Bladder microvascular endothelial cell (primary cell): ENCODE measurements around the gene FAM227A. TPM values are rescaled to one million over a fixed set of nuclear protein-coding genes. Genes with fewer than 3 reads are reported as not detected.

ENCODE experiments used
- total RNA-seq: library from RNA; depleted of rRNA; stranded (reverse); fragments of >200 nt; gene quantifications from 2 replicates; pipeline ENCODE4 v1.2.3, GENCODE V29; 2014

FAM227A gene
- 0.16 and 0.69 TPM in 2 replicates for total RNA-seq

DNA sequence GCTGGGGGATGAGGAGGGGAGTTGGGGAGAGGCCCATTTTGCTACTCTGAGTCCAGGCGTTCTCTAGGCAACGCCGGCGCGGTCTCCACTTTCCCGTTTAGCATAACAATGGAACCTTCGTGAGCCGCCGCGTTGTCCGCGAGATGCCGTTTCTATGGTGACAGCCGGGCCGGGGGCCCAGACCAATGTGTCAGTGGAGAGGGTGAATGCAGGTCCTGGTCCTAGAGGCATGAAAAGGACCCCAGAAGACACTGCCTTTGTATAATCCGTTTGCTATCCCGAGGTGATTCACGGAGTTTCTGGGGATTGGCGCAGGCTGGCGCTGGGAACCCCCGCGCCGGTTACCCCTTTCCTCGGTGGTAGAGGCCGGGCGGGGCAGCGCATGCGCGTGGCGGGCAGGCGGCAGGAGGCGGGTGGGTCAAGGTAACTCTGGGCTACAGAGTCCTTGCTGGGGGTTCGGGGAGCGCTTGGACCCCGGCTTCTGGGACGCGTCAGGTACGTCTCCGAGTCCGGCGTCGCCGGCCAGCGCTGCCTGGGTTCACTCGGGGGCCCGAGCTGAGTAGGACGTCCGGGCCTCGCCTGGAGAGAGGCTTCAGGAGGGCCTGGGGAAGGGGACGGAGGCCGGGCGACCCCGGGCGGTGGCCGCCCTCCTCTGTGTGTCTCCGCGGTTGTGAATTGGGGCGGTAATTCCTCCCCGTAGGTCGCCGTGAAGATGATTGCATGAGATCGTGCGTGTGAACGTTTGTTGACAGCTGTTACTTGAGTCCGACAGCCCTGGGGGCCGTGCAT, at the start of gene FAM227A, which contains the start of gene CBY1:
Gene FAM227A, minus strand, starts transcription at position 137 of the 789 bp plus-strand sequence. CDS start 6,224 bp downstream, outside the sequence.
Gene CBY1, plus strand, starts transcription at position 383 of the 789 bp plus-strand sequence. CDS start 11,417 bp downstream, outside the sequence.

DNA sequence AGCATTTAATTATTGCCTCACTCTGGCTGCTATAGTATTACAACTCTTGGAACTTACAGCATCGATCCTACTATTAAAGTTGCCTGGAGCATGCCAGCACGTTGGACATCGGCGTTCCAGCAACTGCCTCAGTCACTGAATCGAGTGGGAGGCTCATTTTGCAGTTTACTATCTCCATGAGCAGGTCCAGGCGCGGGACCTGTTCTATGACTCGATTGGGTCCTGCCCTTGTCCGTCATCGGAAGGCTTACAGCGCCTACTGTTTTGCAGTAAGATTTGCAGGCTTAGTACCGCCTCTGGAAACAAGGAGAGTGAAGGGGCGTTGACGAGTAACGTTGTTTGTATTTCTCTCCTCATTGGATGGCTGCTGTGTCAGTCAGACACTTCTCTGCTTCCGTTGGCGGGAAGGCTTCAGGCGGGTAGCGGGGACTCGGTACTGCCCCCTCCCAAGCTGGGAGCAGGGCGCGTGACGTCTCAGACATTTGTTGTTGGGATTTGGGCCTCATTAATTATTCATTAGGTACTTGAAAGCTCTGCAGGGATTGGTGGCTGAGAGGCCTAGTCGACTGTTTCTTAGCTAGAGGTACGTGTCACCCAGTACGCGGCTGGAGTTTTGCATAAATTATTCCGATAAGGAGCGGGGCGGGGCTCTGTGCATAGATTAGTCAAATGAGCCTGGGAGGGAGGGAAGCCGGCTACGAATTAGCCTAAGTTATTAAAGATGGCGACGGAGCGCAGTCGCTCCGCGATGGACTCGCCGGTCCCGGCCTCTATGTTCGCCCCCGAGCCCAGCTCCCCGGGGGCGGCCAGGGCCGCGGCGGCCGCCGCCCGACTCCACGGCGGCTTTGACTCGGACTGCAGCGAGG, 49.3 kb upstream of the FAM227A start, which contains the start of gene GTPBP1:
Gene GTPBP1, plus strand, starts transcription at position 710 of the 866 bp plus-strand sequence. Its CDS starts 12 bp downstream, at position 722.

DNA sequence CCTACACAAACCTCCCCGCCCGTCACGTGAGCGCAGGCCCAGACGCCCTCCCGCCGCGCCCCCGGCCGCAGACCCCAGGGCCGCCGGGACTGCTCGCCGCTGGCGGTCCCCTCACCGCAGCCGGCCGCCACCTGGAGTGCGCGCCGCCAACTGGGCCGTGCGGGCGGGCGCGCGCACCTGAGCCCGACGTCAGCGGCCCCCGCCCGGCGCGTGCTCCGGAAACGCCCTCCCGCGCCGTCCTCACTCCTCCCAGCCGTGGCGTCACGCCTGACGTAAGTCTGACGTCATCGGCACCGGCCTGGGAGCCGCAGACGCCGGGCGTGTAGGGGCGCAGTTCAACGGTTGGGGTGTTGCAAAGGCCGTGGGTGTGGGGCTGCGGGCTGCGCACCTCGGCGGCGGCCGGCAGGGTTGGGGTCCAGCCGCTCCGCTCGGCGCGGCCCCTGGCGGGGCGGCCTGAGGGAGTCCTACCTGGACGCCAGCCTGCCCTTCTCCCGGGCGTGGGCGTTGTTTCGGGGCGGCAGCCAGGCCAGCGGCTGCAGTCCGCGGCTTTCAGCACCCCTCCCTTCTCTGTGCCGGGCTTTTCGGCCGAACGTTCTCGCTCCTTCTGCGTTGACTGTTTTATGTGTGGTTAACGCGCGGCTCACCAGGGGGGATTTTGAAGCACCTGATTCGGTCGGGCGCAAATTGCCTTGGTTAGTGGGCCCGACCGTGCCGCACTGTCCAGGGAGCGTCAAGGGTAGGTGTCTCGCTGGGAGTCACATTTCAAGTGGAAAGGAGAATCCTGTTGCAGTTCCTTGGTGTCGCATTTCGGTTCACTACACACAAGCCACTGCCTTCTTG, 44.8 kb upstream of the FAM227A start, which contains the start of gene JOSD1:
Gene JOSD1, minus strand, starts transcription at position 155 of the 840 bp plus-strand sequence. CDS start 956 bp downstream, outside the sequence.

GRCh38 chr22:38681582-38682335, 25.6 kb upstream of the FAM227A start, which contains the start of gene TOMM22:
Gene TOMM22, plus strand, starts transcription at chr22:38681957. Its CDS starts 22 bp downstream, at chr22:38681979.

DNA sequence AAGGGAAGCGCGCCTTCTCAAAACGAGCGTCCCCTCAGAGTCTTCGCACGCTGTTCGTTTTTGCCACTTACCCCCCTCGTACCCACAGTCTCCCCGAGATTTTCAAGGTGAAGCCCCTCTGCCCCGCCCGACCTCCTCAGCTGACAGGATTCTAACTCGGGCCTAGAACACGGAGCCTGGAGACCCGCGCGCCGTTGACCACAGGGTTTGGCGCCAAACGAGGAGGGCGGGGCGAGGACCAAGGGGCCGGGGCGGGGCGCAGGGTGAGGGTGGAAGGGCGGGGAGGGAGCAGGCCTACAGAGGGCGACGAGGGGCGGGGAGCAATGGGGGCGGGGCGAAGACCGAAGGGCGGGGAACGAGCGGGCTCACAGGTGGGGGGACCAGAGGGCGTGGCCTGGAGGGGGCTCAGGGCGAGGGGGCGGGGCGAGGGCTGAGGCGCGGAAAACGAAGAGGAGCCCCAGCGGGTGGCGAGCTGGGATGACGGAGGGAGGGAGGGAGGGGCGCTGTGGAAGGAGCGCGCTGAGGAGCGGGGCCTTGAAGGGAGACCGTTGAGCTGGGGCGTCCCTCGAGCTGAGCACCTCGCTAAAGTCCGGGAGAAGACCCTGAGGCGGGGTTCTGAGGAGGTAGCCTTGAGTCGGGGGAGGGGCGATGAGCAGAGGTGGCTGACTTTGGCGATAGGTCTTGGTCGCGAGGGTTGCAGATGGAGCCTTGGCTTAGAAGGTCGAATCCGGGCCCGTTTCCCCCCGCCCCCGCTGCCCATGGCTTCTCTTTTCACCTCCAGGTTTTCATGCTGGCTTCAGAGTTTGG, 86.0 kb downstream of the FAM227A start, which contains the start of gene DMC1:
Gene DMC1, minus strand, starts transcription at position 212 of the 807 bp plus-strand sequence. CDS start 1,927 bp downstream, outside the sequence.

Other genes starting within 250 kb of the FAM227A start
- not detected in 2 replicates for gene KCNJ4, start 201.2 kb downstream of the FAM227A start, total RNA-seq
- gene KDELR3, start 188.3 kb downstream of the FAM227A start, total RNA-seq: 16.7 and 27.7 TPM in 2 replicates
- gene DDX17, start 150.1 kb downstream of the FAM227A start, total RNA-seq: 465 and 497 TPM in 2 replicates
- 0.69 and 1.5 TPM in 2 replicates for gene DMC1, start 86.2 kb downstream of the FAM227A start, total RNA-seq
- gene CBY1, start 246 bp upstream of the FAM227A start, total RNA-seq: 13.0 and 19.5 TPM in 2 replicates
- gene TOMM22, start 25.6 kb upstream of the FAM227A start, total RNA-seq: 48.4 and 57.1 TPM in 2 replicates
- gene JOSD1, start 44.6 kb upstream of the FAM227A start, total RNA-seq: 57.3 and 73.9 TPM in 2 replicates
- 16.5 and 63.8 TPM in 2 replicates for gene GTPBP1, start 49.6 kb upstream of the FAM227A start, total RNA-seq
- gene SUN2, start 99.6 kb upstream of the FAM227A start, total RNA-seq: 105 and 173 TPM in 2 replicates
- 11.7 and 15.5 TPM in 2 replicates for gene DNAL4, start 137.8 kb upstream of the FAM227A start, total RNA-seq
- gene NPTXR, start 187.6 kb upstream of the FAM227A start, total RNA-seq: 0.16 and 0.69 TPM in 2 replicates
- 15.4 and 17.2 TPM in 2 replicates for gene CBX6, start 215.8 kb upstream of the FAM227A start, total RNA-seq